CD4-positive, alpha-beta T cell treated with Interleukin-6 at 100 ng/mL for 8 hours (primary cell): ENCODE measurements around the gene ALB.
"Not testable (repeated sequence)": the region's sequence is repeated elsewhere in the genome, so short reads cannot be mapped to it uniquely, and the experiment has no call there.

Experiments
- DNase-seq: peaks from one replicate; pipeline ENCODE4 v3.0.0-alpha.2; 2020; ENCODE audit warnings: mixed read lengths, low spot score

ALB gene

GRCh38 chr4:73404042-73404441, at the start of gene ALB:
Gene ALB, plus strand, starts transcription at chr4:73404287. Its CDS starts 41 bp downstream, at chr4:73404328.
- no peak for DNase-seq

GRCh38 chr4:73357174-73357573, 46.9 kb upstream of the ALB start:
- DNase-seq, result not testable (repeated sequence)

GRCh38 chr4:73369506-73370199, 34.4 kb upstream of the ALB start:
- not testable (repeated sequence) for DNase-seq

- DNase-seq, result no peak
These were observed 28.8 kb upstream of the ALB start for GRCh38 chr4:73375328-73375741.

- no peak for DNase-seq
These were observed 27.8 kb upstream of the ALB start for GRCh38 chr4:73376251-73376650.

- DNase-seq, result no peak
These were observed 27.1 kb upstream of the ALB start for GRCh38 chr4:73376976-73377375.

- no peak for DNase-seq
These were observed 25.2 kb upstream of the ALB start for GRCh38 chr4:73378887-73379286.

GRCh38 chr4:73379946-73380345, 24.1 kb upstream of the ALB start:
- no peak for DNase-seq

- DNase-seq, result no peak
These were observed 22.9 kb upstream of the ALB start for GRCh38 chr4:73381214-73381613.

- DNase-seq, result no peak
These were observed 20.6 kb upstream of the ALB start for GRCh38 chr4:73383452-73383851.

- no peak for DNase-seq
These were observed 16.5 kb upstream of the ALB start for GRCh38 chr4:73387552-73387951.

GRCh38 chr4:73388887-73389286, 15.2 kb upstream of the ALB start:
- no peak for DNase-seq

GRCh38 chr4:73389663-73390062, 14.4 kb upstream of the ALB start:
- DNase-seq, result not testable (repeated sequence)

- DNase-seq, result no peak
These were observed 12.3 kb upstream of the ALB start for GRCh38 chr4:73391774-73392173.

- no peak for DNase-seq
These were observed 11.2 kb upstream of the ALB start for GRCh38 chr4:73392936-73393335.

GRCh38 chr4:73396304-73396703, 7.8 kb upstream of the ALB start:
- DNase-seq, result no peak

GRCh38 chr4:73396993-73397972, 6.8 kb upstream of the ALB start:
- no peak for DNase-seq

- no peak for DNase-seq
These were observed 2.7 kb upstream of the ALB start for GRCh38 chr4:73401412-73401811.

GRCh38 chr4:73404457-73404856, 370 bp downstream of the ALB start:
- DNase-seq, result no peak

- DNase-seq, result no peak
These were observed 1.1 kb downstream of the ALB start for GRCh38 chr4:73405138-73405537.

GRCh38 chr4:73406548-73406875, 2.4 kb downstream of the ALB start:
- no peak for DNase-seq

GRCh38 chr4:73407227-73407673, 3.2 kb downstream of the ALB start:
- DNase-seq, result no peak

- DNase-seq, result no peak
These were observed 4.2 kb downstream of the ALB start for GRCh38 chr4:73408181-73408867.
